A172 (cell line): ENCODE measurements around the gene ACSF2. TPM values are rescaled to one million over a fixed set of nuclear protein-coding genes. Genes with fewer than 3 reads are reported as not detected.
A peak's percentile ranks its signal among the peaks of the same experiment; 100 is the strongest.

Source experiments
- DNase-seq: peaks from one replicate; pipeline ENCODE4 v3.0.0-alpha.2; 2015; ENCODE audit warnings: low spot score
- total RNA-seq: library from RNA; depleted of rRNA; stranded (reverse); fragments of >200 nt; shearing (Covaris generic); gene quantifications from 2 replicates; pipeline ENCODE4 v1.2.3, GENCODE V29; 2014

ACSF2 gene
- total RNA-seq, 1 experiment from 2014 or later = 41.0 TPM

GRCh38 chr17:50498021-50498874, 72.2 kb downstream of the ACSF2 start:
- peak; percentile 64 for DNase-seq

GRCh38 chr17:50499270-50499669, 73.3 kb downstream of the ACSF2 start:
- no peak for DNase-seq

GRCh38 chr17:50499721-50500120, 73.7 kb downstream of the ACSF2 start:
- DNase-seq = no peak

GRCh38 chr17:50501054-50501453, 75.0 kb downstream of the ACSF2 start:
- DNase-seq = no peak

GRCh38 chr17:50502301-50502990, 76.4 kb downstream of the ACSF2 start:
- no peak for DNase-seq

GRCh38 chr17:50505591-50506130, 79.6 kb downstream of the ACSF2 start:
- no peak for DNase-seq

GRCh38 chr17:50506298-50506697, 80.3 kb downstream of the ACSF2 start:
- DNase-seq = no peak

- DNase-seq = no peak
Observed at GRCh38 chr17:50507871-50508572, 82.0 kb downstream of the ACSF2 start, which contains the start of gene MYCBPAP. Gene MYCBPAP (plus strand): TSS chr17:50508439. CDS start chr17:50508675, 236 bp downstream.

- no peak for DNase-seq
Observed at GRCh38 chr17:50508573-50509460, 82.8 kb downstream of the ACSF2 start.

- DNase-seq = peak; percentile 42
Observed at GRCh38 chr17:50511058-50511457, 85.0 kb downstream of the ACSF2 start.

- DNase-seq = no peak
Observed at GRCh38 chr17:50513495-50513894, 87.5 kb downstream of the ACSF2 start.

GRCh38 chr17:50514388-50514787, 88.4 kb downstream of the ACSF2 start:
- no peak for DNase-seq

GRCh38 chr17:50514936-50515702, 89.1 kb downstream of the ACSF2 start:
- no peak for DNase-seq

- no peak for DNase-seq
Observed at GRCh38 chr17:50517011-50517410, 91.0 kb downstream of the ACSF2 start.

- no peak for DNase-seq
Observed at GRCh38 chr17:50517504-50518383, 91.7 kb downstream of the ACSF2 start.

GRCh38 chr17:50518384-50519023, 92.5 kb downstream of the ACSF2 start:
- DNase-seq = no peak

GRCh38 chr17:50519141-50519834, 93.3 kb downstream of the ACSF2 start:
- DNase-seq = no peak

GRCh38 chr17:50520483-50520882, 94.5 kb downstream of the ACSF2 start:
- no peak for DNase-seq
